CD14-positive monocyte (primary cell): Measurements from ENCODE around the gene RAPGEF2. TPM values are rescaled to one million over a fixed set of nuclear protein-coding genes. Genes with fewer than 3 reads are reported as not detected.

ENCODE experiments used
- DNase-seq, 3 donors: peaks; one replicate each; pipeline ENCODE4 v3.0.0-alpha.2; 2011 to 2022
- H2AFZ ChIP-seq: 2 replicates; pipeline ENCODE4 v1.6.0; 2012; ENCODE audit warnings: mild to moderate bottlenecking, low read depth, low read length, inconsistent platforms; ENCODE audit not compliant: insufficient read depth, poor library complexity, severe bottlenecking
- H3K27ac ChIP-seq, 2 donors: 1 replicate in 1 of 2; 2 replicates in 1 of 2; pipeline ENCODE4 v1.5.1; 2012 to 2013; ENCODE audit warnings: low read length in 2 of 2, control low read depth in 1 of 2, inconsistent platforms in 1 of 2, low read depth in 1 of 2, mild to moderate bottlenecking in 1 of 2
- H3K27me3 ChIP-seq, 2 donors: one replicate each; pipeline versions ENCODE4 v1.6.0 to v1.6.1; 2011 to 2013; ENCODE audit warnings: low read length in 2 of 2; ENCODE audit not compliant: control insufficient read depth in 2 of 2, insufficient read depth in 2 of 2
- H3K36me3 ChIP-seq, 2 donors: replicated peaks in 1 of 2; 1 replicate in 1 of 2; 2 replicates in 1 of 2; pipeline versions ENCODE4 v1.5.1 to v1.6.1; 2012 to 2013; ENCODE audit warnings: low read length in 2 of 2, control low read depth in 1 of 2, inconsistent platforms in 1 of 2, mild to moderate bottlenecking in 1 of 2; ENCODE audit not compliant: insufficient read depth in 2 of 2, control insufficient read depth in 1 of 2
- H3K4me1 ChIP-seq, 2 donors: 1 replicate in 1 of 2; 2 replicates in 1 of 2; pipeline versions ENCODE4 v1.5.1 to v1.6.1; 2012 to 2013; ENCODE audit warnings: low read length in 2 of 2, control low read depth in 1 of 2, inconsistent platforms in 1 of 2, mild to moderate bottlenecking in 1 of 2, moderate library complexity in 1 of 2; ENCODE audit not compliant: insufficient read depth in 2 of 2, control insufficient read depth in 1 of 2
- H3K4me2 ChIP-seq: replicated peaks from 2 replicates; pipeline ENCODE3; 2012; ENCODE audit warnings: low read length, moderate library complexity, mild to moderate bottlenecking; ENCODE audit not compliant: poor library complexity, severe bottlenecking; ENCODE audit errors: extremely low read depth
- H3K4me3 ChIP-seq, 3 experiments: fragments of 200-600 bp in 1 of 3; sonication (generic) in 1 of 3; replicated peaks in 1 of 3; 1 replicate in 2 of 3; 2 replicates in 1 of 3; pipeline ENCODE4 v1.5.1; 2011 to 2013; ENCODE audit warnings: low read length in 3 of 3, mild to moderate bottlenecking in 3 of 3, control low read depth in 2 of 3, low read depth in 2 of 3, inconsistent platforms in 1 of 3, moderate library complexity in 1 of 3
- H3K79me2 ChIP-seq: 2 replicates; pipeline ENCODE4 v1.6.0; 2012; ENCODE audit warnings: mild to moderate bottlenecking, control low read depth, inconsistent platforms, low read length, moderate library complexity; ENCODE audit not compliant: insufficient read depth
- H3K9ac ChIP-seq: 2 replicates; pipeline ENCODE4 v1.6.0; 2017; ENCODE audit warnings: low read length, mild to moderate bottlenecking; ENCODE audit not compliant: insufficient read depth, poor library complexity, severe bottlenecking
- H3K9me3 ChIP-seq, 2 donors: replicated peaks in 1 of 2; 1 replicate in 1 of 2; 2 replicates in 1 of 2; pipeline versions ENCODE4 v1.5.1 to v1.6.1; 2012 to 2013; ENCODE audit warnings: low read length in 2 of 2, control low read depth in 1 of 2; ENCODE audit not compliant: control insufficient read depth in 1 of 2, insufficient read depth in 1 of 2
- H4K20me1 ChIP-seq: 2 replicates; pipeline ENCODE4 v1.6.0; 2012; ENCODE audit warnings: mild to moderate bottlenecking, low read length, control low read depth, moderate library complexity; ENCODE audit not compliant: insufficient read depth
- H3K27ac Mint-ChIP-seq, 7 donors: one replicate each; pipeline ENCODE4 v1.8.0; 2020; ENCODE audit warnings: mild to moderate bottlenecking in 7 of 7, mixed read lengths in 7 of 7, moderate library complexity in 6 of 7, inconsistent platforms in 2 of 7
- H3K27me3 Mint-ChIP-seq, 3 donors: one replicate each; pipeline ENCODE4 v1.8.0; 2021 to 2022; ENCODE audit warnings: low read depth in 3 of 3, mild to moderate bottlenecking in 3 of 3, mixed read lengths in 3 of 3, moderate library complexity in 3 of 3, inconsistent platforms in 1 of 3
- H3K36me3 Mint-ChIP-seq, 2 donors: one replicate each; pipeline ENCODE4 v1.8.0; 2020; ENCODE audit warnings: mixed read lengths in 2 of 2, inconsistent platforms in 1 of 2, mild to moderate bottlenecking in 1 of 2
- H3K4me1 Mint-ChIP-seq: one replicate; pipeline ENCODE4 v1.8.0; 2020; ENCODE audit warnings: mild to moderate bottlenecking, mixed read lengths
- H3K4me3 Mint-ChIP-seq, 2 donors: one replicate each; pipeline ENCODE4 v1.8.0; 2020; ENCODE audit warnings: mild to moderate bottlenecking in 2 of 2, mixed read lengths in 2 of 2, moderate library complexity in 1 of 2
- H3K9me3 Mint-ChIP-seq, 7 donors: one replicate each; pipeline ENCODE4 v1.8.0; 2020 to 2022; ENCODE audit warnings: mixed read lengths in 7 of 7, mild to moderate bottlenecking in 6 of 7, moderate library complexity in 6 of 7, inconsistent platforms in 2 of 7
- WGBS: methylation state at CpG from one replicate; pipeline ENCODE4 v1.1.5; 2013; ENCODE audit warnings: missing lambda C conversion rate; ENCODE audit not compliant: insufficient coverage; 5-methylcytosine and 5-hydroxymethylcytosine counted together
- intact Hi-C, 2 donors: fragments of 100-400 bp; cut with micrococcal nuclease; formaldehyde crosslinking; loops; one replicate each; pipeline versions ENCODE4 v1.15.0 to v1.15.1; 2023
- polyA plus RNA-seq, 3 donors: library from polyadenylated mRNA; depleted of rRNA in 1 of 3; unstranded in 2 of 3; stranded (reverse) in 1 of 3; fragments of 300-500 nt in 2 of 3; fragments of >200 nt in 1 of 3; fragmentation: Illumina TruSeq in 2 of 3; gene quantifications; 1 replicate in 2 of 3; 2 replicates in 1 of 3; pipeline ENCODE4 v1.2.3, GENCODE V29; 2012 to 2021
- TF ChIP-seq, protein P1 (sequence below): fragments of 200-600 bp; IDR thresholded peaks from one replicate; pipeline ENCODE4 v1.8.0; 2022; ENCODE audit warnings: antibody characterized with exemption, mild to moderate bottlenecking

RAPGEF2 gene
- polyA plus RNA-seq, 3 donors = 1.5 to 29.8 (median 2.0) TPM

- intact Hi-C loops = no loop called here
- no peaks in the 10 kb centered on the region for H3K27me3 Mint-ChIP-seq
- no CpG with 5 or more reads among the region's 3 CpGs for WGBS
- no peak overlapping the region for H3K27ac ChIP-seq
- H3K4me3 Mint-ChIP-seq = no peak overlapping the region
- H3K4me1 Mint-ChIP-seq = peaks cover 25% of the 10 kb centered on the region
- peaks cover 19 to 24% of the 10 kb centered on the region in 2 donors for H3K4me1 ChIP-seq
- no peaks in the 10 kb centered on the region for H3K79me2 ChIP-seq
- H3K9me3 ChIP-seq = no peaks in the 10 kb centered on the region
- H3K4me3 ChIP-seq = no peak overlapping the region
- H3K9me3 Mint-ChIP-seq = peaks cover 0 to 4% (median 0%) of the 10 kb centered on the region in 7 donors
- TF ChIP-seq, protein P1, sequence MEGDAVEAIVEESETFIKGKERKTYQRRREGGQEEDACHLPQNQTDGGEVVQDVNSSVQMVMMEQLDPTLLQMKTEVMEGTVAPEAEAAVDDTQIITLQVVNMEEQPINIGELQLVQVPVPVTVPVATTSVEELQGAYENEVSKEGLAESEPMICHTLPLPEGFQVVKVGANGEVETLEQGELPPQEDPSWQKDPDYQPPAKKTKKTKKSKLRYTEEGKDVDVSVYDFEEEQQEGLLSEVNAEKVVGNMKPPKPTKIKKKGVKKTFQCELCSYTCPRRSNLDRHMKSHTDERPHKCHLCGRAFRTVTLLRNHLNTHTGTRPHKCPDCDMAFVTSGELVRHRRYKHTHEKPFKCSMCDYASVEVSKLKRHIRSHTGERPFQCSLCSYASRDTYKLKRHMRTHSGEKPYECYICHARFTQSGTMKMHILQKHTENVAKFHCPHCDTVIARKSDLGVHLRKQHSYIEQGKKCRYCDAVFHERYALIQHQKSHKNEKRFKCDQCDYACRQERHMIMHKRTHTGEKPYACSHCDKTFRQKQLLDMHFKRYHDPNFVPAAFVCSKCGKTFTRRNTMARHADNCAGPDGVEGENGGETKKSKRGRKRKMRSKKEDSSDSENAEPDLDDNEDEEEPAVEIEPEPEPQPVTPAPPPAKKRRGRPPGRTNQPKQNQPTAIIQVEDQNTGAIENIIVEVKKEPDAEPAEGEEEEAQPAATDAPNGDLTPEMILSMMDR = no peak
- no peak overlapping the region for H2AFZ ChIP-seq
- H3K27ac Mint-ChIP-seq = no peak overlapping the region
- H3K36me3 Mint-ChIP-seq = peaks cover 0 to 6% of the 10 kb centered on the region in 2 donors
- H3K4me2 ChIP-seq = no peak overlapping the region
- DNase-seq = no peak
- H4K20me1 ChIP-seq = no peaks in the 10 kb centered on the region
- H3K9ac ChIP-seq = no peak overlapping the region
- no peaks in the 10 kb centered on the region for H3K36me3 ChIP-seq
- H3K27me3 ChIP-seq = no peaks in the 10 kb centered on the region
These were observed 133.0 kb downstream of the RAPGEF2 start for GRCh38 chr4:159235779-159236368.

DNA sequence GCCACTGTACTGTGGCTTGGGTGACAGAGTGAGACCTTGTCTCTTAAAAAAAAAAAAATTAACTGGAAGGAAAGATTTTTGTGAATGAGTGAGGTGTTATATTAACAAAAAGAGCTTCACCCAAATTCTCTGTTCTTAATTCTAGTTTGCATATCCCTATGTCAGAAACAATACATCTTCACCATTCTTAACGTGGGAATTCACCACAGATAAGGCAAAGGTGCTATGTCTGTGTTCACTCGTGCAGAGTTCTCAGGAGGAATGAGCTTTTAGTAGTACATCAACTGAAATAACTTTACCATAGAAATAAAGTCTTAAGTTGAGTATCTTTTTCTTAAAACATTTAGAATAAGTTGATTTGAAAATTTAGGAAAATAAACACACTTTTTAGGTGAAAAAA, 135.1 kb downstream of the RAPGEF2 start:
- intact Hi-C loops = no loop called here
- TF ChIP-seq, protein P1 = no peak
- Mint-ChIP-seq H3K27me3 (no peaks in the 10 kb centered on the region), H3K36me3 (peaks cover 0 to 4% of the 10 kb centered on the region in 2 donors), H3K4me3 (no peak overlapping the region), H3K27ac (no peak overlapping the region), H3K4me1 (peaks cover 32% of the 10 kb centered on the region), H3K9me3 (peaks cover 0 to 4% (median 0%) of the 10 kb centered on the region in 7 donors)
- Histone ChIP-seq H3K79me2 (peaks cover 18% of the 10 kb centered on the region), H3K4me2 (no peak overlapping the region), H3K4me3 (no peak overlapping the region), H3K27ac (no peak overlapping the region), H2AFZ (no peak overlapping the region), H3K36me3 (no peaks in the 10 kb centered on the region), H3K4me1 (peaks cover 27 to 40% of the 10 kb centered on the region in 2 donors), H3K9ac (no peak overlapping the region), H3K27me3 (no peaks in the 10 kb centered on the region), H3K9me3 (no peaks in the 10 kb centered on the region), H4K20me1 (no peaks in the 10 kb centered on the region)
- no CpG with 5 or more reads among the region's 2 CpGs for WGBS
- no peak for DNase-seq
